ENCODE data around the gene MSI2. TPM values are rescaled to one million over a fixed set of nuclear protein-coding genes. Genes with fewer than 3 reads are reported as not detected.

Gene MSI2
- total RNA-seq, 2 experiments from 2014 or later = 131 to 164 TPM

GRCh38 chr17:57253362-57254065, 2.8 kb upstream of the MSI2 start:
- Histone ChIP-seq H3K36me3 (ENCODE audit: insufficient read depth, low read length) (peaks cover 3% of the 10 kb centered on the region; the same call in 1 of the 2 replicates), H3K4me1 (ENCODE audit: insufficient read depth, low read length, poor library complexity, severe bottlenecking) (peaks cover 1% of the 10 kb centered on the region), H3K4me3 (ENCODE audit: low read depth, low read length, poor library complexity, severe bottlenecking) (no peak overlapping the region), H3K27ac (ENCODE audit: low read depth, low read length, poor library complexity, severe bottlenecking) (no peak overlapping the region), H3K79me2 (ENCODE audit: insufficient read depth, low read depth, low read length) (peaks cover 16% of the 10 kb centered on the region; the same call in 1 of the 2 replicates), H2AFZ (ENCODE audit: low read length) (no peak overlapping the region), H4K20me1 (ENCODE audit: insufficient read depth, low read length) (peaks cover 2% of the 10 kb centered on the region; the same call in 1 of the 2 replicates), H3K9me2 (ENCODE audit: insufficient read depth, low read length) (no peaks in the 10 kb centered on the region), H3K4me2 (ENCODE audit: low read length) (no peak overlapping the region), H3K9me3 (ENCODE audit: low read length) (peaks cover 24% of the 10 kb centered on the region)
- BruUV-seq (replicated peaks) = no TSS peak
- intact Hi-C loops (cut with micrococcal nuclease; ENCODE audit: unreplicated experiment) = no loop called here
- ChIA-PET POLR2A (interaction anchor here (0.6 to 1.7 kb wide), 4 partner anchors 9 to 873 kb away, joined by 3 to 4 read pairs (median 3); no protein-coding TSS in a partner anchor), CTCF (ENCODE audit: unreplicated experiment) (no interaction called here)
- no peak for TF ChIP-seq CTCF (conservative IDR thresholded peaks at IDR 0.05; ENCODE audit: low read length)
- no peak for TF ChIP-seq EZH2phosphoT487 (IDR thresholded peaks at IDR 0.05; ENCODE audit: borderline replicate concordance, low read depth, low read length)
- DNase-seq (ENCODE audit: low spot score) = no peak

GRCh38 chr17:57255182-57255775, 1.0 kb upstream of the MSI2 start:
- BruUV-seq (replicated peaks) = TSS peak; percentile 81
- H2AFZ ChIP-seq (ENCODE audit: low read length) = peak overlapping the region; percentile 69

More at GRCh38 chr17:57255182-57255775, 1.0 kb upstream of the MSI2 start:
- TF ChIP-seq EZH2phosphoT487 (IDR thresholded peaks at IDR 0.05; ENCODE audit: borderline replicate concordance, low read depth, low read length) = no peak
- TF ChIP-seq CTCF (conservative IDR thresholded peaks at IDR 0.05; ENCODE audit: low read length) = no peak
- peaks cover 5% of the 10 kb centered on the region; the same call in 1 of the 2 replicates for H4K20me1 ChIP-seq (ENCODE audit: insufficient read depth, low read length)
- no peak overlapping the region for H3K27ac ChIP-seq (ENCODE audit: low read depth, low read length, poor library complexity, severe bottlenecking)
- DNase-seq (ENCODE audit: low spot score) = no peak
- peaks cover 19% of the 10 kb centered on the region for H3K4me1 ChIP-seq (ENCODE audit: insufficient read depth, low read length, poor library complexity, severe bottlenecking)
- peaks cover 25% of the 10 kb centered on the region; the same call in 1 of the 2 replicates for H3K79me2 ChIP-seq (ENCODE audit: insufficient read depth, low read depth, low read length)
- CTCF ChIA-PET (ENCODE audit: unreplicated experiment) = no interaction called here
- POLR2A ChIA-PET = interaction anchor here (1.7 kb wide), 1 partner anchor 102 kb away, joined by 4 read pairs; no protein-coding TSS in a partner anchor
- peak overlapping the region; percentile 81 for H3K4me3 ChIP-seq (ENCODE audit: low read depth, low read length, poor library complexity, severe bottlenecking)
- peak overlapping the region; percentile 87 for H3K4me2 ChIP-seq (ENCODE audit: low read length)
- no peaks in the 10 kb centered on the region for H3K9me2 ChIP-seq (ENCODE audit: insufficient read depth, low read length)
- H3K9me3 ChIP-seq (ENCODE audit: low read length) = peaks cover 17% of the 10 kb centered on the region
- H3K36me3 ChIP-seq (ENCODE audit: insufficient read depth, low read length) = peaks cover 16% of the 10 kb centered on the region
- intact Hi-C loops (cut with micrococcal nuclease; ENCODE audit: unreplicated experiment) = loop anchor here (5.0 kb wide), 1 partner anchor 147 kb away; no protein-coding TSS in a partner anchor
